ENCODE results near the gene DAAM2.

DNA sequence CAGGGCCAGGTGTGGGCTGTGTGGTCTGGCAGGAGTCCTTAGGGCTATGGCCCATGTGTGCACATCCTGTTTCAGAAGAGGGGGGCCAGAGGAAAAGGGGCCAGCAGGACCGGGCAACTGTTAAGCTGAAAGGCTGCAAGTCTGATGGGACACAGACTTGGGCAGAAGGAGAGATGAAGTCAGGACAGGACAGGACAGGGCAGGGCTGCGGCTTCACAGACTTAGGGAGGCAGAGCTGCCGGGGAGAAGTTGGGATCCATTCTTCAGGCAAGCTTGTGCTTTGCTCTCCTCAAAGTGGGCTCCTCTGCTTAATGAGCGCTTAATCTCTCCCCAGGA lies 113.4 kb downstream of the DAAM2 start:
- TF ChIP-seq, protein P1, sequence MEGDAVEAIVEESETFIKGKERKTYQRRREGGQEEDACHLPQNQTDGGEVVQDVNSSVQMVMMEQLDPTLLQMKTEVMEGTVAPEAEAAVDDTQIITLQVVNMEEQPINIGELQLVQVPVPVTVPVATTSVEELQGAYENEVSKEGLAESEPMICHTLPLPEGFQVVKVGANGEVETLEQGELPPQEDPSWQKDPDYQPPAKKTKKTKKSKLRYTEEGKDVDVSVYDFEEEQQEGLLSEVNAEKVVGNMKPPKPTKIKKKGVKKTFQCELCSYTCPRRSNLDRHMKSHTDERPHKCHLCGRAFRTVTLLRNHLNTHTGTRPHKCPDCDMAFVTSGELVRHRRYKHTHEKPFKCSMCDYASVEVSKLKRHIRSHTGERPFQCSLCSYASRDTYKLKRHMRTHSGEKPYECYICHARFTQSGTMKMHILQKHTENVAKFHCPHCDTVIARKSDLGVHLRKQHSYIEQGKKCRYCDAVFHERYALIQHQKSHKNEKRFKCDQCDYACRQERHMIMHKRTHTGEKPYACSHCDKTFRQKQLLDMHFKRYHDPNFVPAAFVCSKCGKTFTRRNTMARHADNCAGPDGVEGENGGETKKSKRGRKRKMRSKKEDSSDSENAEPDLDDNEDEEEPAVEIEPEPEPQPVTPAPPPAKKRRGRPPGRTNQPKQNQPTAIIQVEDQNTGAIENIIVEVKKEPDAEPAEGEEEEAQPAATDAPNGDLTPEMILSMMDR (conservative IDR thresholded peaks at IDR 0.05; ENCODE audit: low read length): no peak
- no peak for TF ChIP-seq EZH2phosphoT487 (IDR thresholded peaks at IDR 0.05; ENCODE audit: borderline replicate concordance)

All from Loucy (cell line).